Measurements from ENCODE around the gene VWF. TPM values are rescaled to one million over a fixed set of nuclear protein-coding genes. Genes with fewer than 3 reads are reported as not detected.
A peak's percentile ranks its signal among the peaks of the same experiment; 100 is the strongest.

VWF gene
- total RNA-seq, 2 donors from 2014 or later: 241 to 483 TPM

- intact Hi-C loops (cut with DNase I): no loop called here
- no peak for DNase-seq
- peak in 1 of 2 donors; percentile 47 for ATAC-seq
These were observed 172.4 kb downstream of the VWF start for GRCh38 chr12:5952031-5952430.

- DNase-seq (no peak), ATAC-seq (no peak)
- intact Hi-C loops (cut with DNase I): no loop called here
These were observed 175.8 kb downstream of the VWF start for GRCh38 chr12:5948696-5949095.

- intact Hi-C loops (cut with DNase I): no loop called here
- DNase-seq (no peak), ATAC-seq (no peak)
These were observed 177.5 kb downstream of the VWF start for GRCh38 chr12:5947006-5947405.

- no peak for DNase-seq
- intact Hi-C loops (cut with DNase I): no loop called here
These were observed 178.1 kb downstream of the VWF start for GRCh38 chr12:5946388-5946787.

GRCh38 chr12:5945071-5946008 lies 179.1 kb downstream of the VWF start, which contains the start of gene ANO2:
Gene ANO2, minus strand, starts transcription at chr12:5945259. Its CDS starts 42 bp downstream, at chr12:5945217.
- ATAC-seq: peak; percentile 71 to 91
- DNase-seq: peak; percentile 43
- intact Hi-C loops (cut with DNase I): no loop called here

More at GRCh38 chr12:5946388-5946787, 178.1 kb downstream of the VWF start:
- no peak for ATAC-seq

GRCh38 chr12:5944688-5945070 lies 179.8 kb downstream of the VWF start:
- ATAC-seq (no peak), DNase-seq (no peak)
- intact Hi-C loops (cut with DNase I): no loop called here

- intact Hi-C loops (cut with DNase I): no loop called here
- no peak for ATAC-seq
- no peak for DNase-seq
These were observed 180.4 kb downstream of the VWF start for GRCh38 chr12:5944053-5944452.

GRCh38 chr12:5941907-5942306 lies 182.6 kb downstream of the VWF start:
- ATAC-seq: no peak
- intact Hi-C loops (cut with DNase I): no loop called here
- no peak for DNase-seq

GRCh38 chr12:5927732-5928516 lies 196.5 kb downstream of the VWF start:
- ATAC-seq (no peak), DNase-seq (no peak)
- intact Hi-C loops (cut with DNase I): no loop called here

- DNase-seq (no peak), ATAC-seq (no peak)
- intact Hi-C loops (cut with DNase I): no loop called here
These were observed 198.8 kb downstream of the VWF start for GRCh38 chr12:5925646-5926045.

- ATAC-seq: no peak
- DNase-seq: no peak
- intact Hi-C loops (cut with DNase I): no loop called here
These were observed 200.1 kb downstream of the VWF start for GRCh38 chr12:5924342-5924741.

- DNase-seq: no peak
- ATAC-seq: no peak
- intact Hi-C loops (cut with DNase I): no loop called here
These were observed 200.7 kb downstream of the VWF start for GRCh38 chr12:5923751-5924150.

- ATAC-seq (no peak), DNase-seq (no peak)
- intact Hi-C loops (cut with DNase I): no loop called here
These were observed 201.3 kb downstream of the VWF start for GRCh38 chr12:5923043-5923605.

GRCh38 chr12:5921966-5922899 lies 202.2 kb downstream of the VWF start:
- DNase-seq (no peak), ATAC-seq (no peak)

GRCh38 chr12:5921027-5921909 lies 203.2 kb downstream of the VWF start:
- intact Hi-C loops (cut with DNase I): no loop called here
- ATAC-seq: no peak
- DNase-seq: no peak

More at GRCh38 chr12:5921966-5922899, 202.2 kb downstream of the VWF start:
- intact Hi-C loops (cut with DNase I): no loop called here

GRCh38 chr12:5916785-5917290 lies 207.6 kb downstream of the VWF start:
- DNase-seq (no peak), ATAC-seq (no peak)
- intact Hi-C loops (cut with DNase I): no loop called here

GRCh38 chr12:5915511-5915910 lies 209.0 kb downstream of the VWF start:
- intact Hi-C loops (cut with DNase I): no loop called here

More at GRCh38 chr12:5915511-5915910, 209.0 kb downstream of the VWF start:
- DNase-seq (no peak), ATAC-seq (no peak)

All from left cardiac atrium (tissue), 4 donors.